Measurements from ENCODE around the gene KIR3DL3. TPM values are rescaled to one million over a fixed set of nuclear protein-coding genes. Genes with fewer than 3 reads are reported as not detected.
"Not testable (repeated sequence)": the region's sequence is repeated elsewhere in the genome, so short reads cannot be mapped to it uniquely, and the experiment has no call there.

Gene KIR3DL3
- total RNA-seq, 4 donors from 2014 or later = not detected

DNA sequence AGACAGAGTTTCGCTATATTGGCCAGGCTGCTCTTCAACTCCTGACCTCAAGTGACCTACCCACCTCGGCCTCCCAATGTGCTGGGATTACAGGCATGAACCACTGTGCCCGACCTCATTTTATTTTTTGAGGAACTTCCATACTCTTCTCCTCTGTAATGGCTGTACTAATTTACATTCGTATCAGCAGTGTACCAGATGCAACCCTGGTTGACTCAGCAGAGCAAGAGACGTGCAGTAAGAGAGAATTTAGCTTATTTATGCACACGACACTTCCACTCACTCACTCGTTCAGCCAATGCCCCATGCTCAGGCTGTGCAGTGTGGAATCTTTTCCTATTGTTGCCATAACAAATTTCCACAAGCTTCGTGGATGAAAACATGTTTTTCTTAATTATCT lies 6.9 kb downstream of the KIR3DL3 start:
- TF ChIP-seq, protein P1, sequence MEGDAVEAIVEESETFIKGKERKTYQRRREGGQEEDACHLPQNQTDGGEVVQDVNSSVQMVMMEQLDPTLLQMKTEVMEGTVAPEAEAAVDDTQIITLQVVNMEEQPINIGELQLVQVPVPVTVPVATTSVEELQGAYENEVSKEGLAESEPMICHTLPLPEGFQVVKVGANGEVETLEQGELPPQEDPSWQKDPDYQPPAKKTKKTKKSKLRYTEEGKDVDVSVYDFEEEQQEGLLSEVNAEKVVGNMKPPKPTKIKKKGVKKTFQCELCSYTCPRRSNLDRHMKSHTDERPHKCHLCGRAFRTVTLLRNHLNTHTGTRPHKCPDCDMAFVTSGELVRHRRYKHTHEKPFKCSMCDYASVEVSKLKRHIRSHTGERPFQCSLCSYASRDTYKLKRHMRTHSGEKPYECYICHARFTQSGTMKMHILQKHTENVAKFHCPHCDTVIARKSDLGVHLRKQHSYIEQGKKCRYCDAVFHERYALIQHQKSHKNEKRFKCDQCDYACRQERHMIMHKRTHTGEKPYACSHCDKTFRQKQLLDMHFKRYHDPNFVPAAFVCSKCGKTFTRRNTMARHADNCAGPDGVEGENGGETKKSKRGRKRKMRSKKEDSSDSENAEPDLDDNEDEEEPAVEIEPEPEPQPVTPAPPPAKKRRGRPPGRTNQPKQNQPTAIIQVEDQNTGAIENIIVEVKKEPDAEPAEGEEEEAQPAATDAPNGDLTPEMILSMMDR (IDR thresholded peaks at IDR 0.05) = no peak
- no peak for TF ChIP-seq POLR2A (IDR thresholded peaks at IDR 0.05)
- H3K27ac ChIP-seq = no peak overlapping the region
- no peak overlapping the region for H3K4me3 ChIP-seq
- no peaks in the 10 kb centered on the region for H3K27me3 ChIP-seq
- DNase-seq = no peak
- H3K36me3 ChIP-seq = no peaks in the 10 kb centered on the region
- no peaks in the 10 kb centered on the region for H3K9me3 ChIP-seq
- intact Hi-C loops (cut with DNase I; ENCODE audit: low total_unique reads) = no loop called here
- no peaks in the 10 kb centered on the region for H3K4me1 ChIP-seq

DNA sequence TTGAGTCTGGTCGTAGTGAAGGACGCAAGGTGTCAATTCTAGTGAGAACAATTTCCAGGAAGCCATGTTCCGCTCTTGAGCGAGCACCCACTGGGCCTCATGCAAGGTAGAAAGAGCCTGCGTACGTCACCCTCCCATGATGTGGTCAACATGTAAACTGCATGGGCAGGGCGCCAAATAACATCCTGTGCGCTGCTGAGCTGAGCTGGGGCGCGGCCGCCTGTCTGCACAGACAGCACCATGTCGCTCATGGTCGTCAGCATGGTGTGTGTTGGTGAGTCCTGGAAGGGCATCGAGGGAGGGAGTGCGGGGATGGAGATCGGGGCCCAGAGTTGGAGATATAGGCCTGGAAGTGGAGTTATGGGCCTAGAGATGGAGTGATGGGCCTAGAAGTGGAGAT lies 14.1 kb downstream of the KIR3DL3 start, which contains the start of gene KIR2DL3:
KIR2DL3 (plus strand) TSS at position 208 of the 400 bp plus-strand sequence; CDS start at position 241, 33 bp downstream.
- H3K9me3 ChIP-seq; H3K36me3 ChIP-seq; H3K27ac ChIP-seq; intact Hi-C loops (cut with DNase I; ENCODE audit: low total_unique reads); H3K4me3 ChIP-seq; H3K27me3 ChIP-seq; H3K4me1 ChIP-seq; DNase-seq: not testable (repeated sequence)

DNA sequence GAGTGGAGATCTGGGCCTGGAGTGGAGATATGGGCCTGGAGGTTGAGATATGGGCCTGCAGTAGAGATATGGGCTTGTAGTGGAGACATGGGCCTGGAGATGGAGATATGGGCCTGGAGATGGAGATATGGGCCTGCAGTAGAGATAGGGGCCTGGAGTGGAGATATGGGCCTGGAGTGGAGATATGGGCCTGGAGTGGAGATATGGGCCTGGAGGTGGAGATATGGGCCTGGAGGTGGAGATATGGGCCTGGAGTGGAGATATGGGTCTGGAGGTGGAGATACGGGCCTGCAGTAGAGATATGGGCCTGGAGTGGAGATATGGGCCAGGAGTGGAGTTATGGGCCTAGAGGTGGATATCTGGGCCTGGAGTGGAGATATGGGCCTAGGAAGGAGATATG lies 14.5 kb downstream of the KIR3DL3 start:
- TF ChIP-seq, protein P1 (IDR thresholded peaks at IDR 0.05) = no peak
- no peak for TF ChIP-seq POLR2A (IDR thresholded peaks at IDR 0.05)
- Histone ChIP-seq H3K4me1 (no peaks in the 10 kb centered on the region), H3K9me3 (no peaks in the 10 kb centered on the region), H3K4me3 (no peak overlapping the region), H3K27ac (no peak overlapping the region), H3K36me3 (no peaks in the 10 kb centered on the region), H3K27me3 (no peaks in the 10 kb centered on the region)
- DNase-seq = no peak
- intact Hi-C loops (cut with DNase I; ENCODE audit: low total_unique reads) = no loop called here

DNA sequence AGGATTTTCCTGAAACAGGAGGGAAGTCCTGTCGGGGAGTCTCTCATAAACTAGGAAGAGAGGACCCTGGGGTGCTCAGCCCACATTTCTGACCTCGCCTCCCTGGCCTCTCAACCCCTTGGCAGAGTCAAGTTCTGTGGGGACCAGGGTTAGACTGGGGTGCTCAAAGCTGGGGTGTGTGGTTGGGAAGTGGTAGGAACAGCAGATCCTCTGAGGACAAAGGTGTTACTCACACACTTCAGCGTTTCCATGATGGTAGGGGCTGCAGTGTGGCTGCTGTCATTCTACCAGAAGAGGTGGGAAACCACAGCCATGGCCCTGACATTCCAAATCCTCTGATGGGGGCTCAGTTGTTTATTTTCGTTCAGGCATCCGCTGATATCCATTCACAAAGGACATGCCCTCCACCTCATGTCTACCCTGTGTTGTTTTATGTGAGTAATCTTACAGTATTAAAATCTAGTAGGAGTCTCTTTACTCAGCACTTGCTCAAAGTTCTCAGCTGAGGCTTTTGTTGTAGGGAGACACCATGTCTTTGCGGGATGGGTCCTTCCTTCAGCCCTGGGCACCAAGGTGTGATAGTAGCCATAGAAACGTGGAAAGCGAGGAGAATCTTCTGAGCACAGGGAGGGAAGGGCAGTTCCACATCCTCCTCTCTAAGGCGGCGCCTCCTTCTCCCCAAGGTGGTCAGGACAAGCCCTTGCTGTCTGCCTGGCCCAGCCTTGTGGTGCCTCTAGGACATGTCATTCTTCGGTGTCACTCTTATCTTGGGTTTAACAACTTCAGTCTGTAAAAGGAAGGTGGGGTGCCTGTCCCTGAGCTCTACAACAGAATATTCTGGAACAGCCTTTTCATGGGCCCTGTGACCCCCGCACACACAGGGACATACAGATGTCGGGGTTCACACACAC lies 15.6 kb downstream of the KIR3DL3 start:
- TF ChIP-seq, protein P1 (IDR thresholded peaks at IDR 0.05) = no peak
- no peak for TF ChIP-seq POLR2A (IDR thresholded peaks at IDR 0.05)
- Histone ChIP-seq H3K9me3 (no peaks in the 10 kb centered on the region), H3K36me3 (no peaks in the 10 kb centered on the region), H3K4me1 (no peaks in the 10 kb centered on the region), H3K4me3 (no peak overlapping the region), H3K27me3 (no peaks in the 10 kb centered on the region), H3K27ac (no peak overlapping the region)
- DNase-seq = no peak
- intact Hi-C loops (cut with DNase I; ENCODE audit: low total_unique reads) = no loop called here

DNA sequence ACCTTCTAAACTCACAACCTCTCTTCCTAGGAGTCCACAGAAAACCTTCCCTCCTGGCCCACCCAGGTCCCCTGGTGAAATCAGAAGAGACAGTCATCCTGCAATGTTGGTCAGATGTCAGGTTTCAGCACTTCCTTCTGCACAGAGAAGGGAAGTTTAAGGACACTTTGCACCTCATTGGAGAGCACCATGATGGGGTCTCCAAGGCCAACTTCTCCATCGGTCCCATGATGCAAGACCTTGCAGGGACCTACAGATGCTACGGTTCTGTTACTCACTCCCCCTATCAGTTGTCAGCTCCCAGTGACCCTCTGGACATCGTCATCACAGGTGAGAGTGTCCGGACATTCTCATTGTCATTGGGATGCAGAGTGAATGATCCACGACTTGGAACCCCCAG lies 17.7 kb downstream of the KIR3DL3 start:
- DNase-seq = not testable (repeated sequence)

DNA sequence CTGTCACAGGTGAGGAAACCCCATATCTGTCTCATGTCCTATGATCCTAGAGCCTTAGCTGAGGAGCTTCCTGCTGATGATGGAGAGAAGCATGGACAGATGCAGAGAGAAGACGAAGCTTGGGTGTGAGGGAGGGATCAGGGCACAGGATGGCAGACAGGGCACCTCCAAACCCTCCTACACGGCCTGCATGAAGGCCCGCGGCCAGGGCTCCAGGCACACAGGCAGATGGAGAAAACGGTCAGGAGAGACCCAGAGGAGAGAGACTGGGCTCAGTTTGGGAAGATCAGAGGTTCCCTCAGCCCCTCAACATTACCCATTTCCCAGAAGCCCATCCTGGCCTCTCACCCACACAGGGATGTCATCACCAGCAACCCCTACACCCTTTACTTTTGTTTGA lies 19.8 kb downstream of the KIR3DL3 start:
- H3K9me3 ChIP-seq; H3K36me3 ChIP-seq; H3K27ac ChIP-seq; H3K4me3 ChIP-seq; H3K4me1 ChIP-seq; H3K27me3 ChIP-seq; intact Hi-C loops (cut with DNase I; ENCODE audit: low total_unique reads); DNase-seq: not testable (repeated sequence)

More for the DNA sequence above, 17.7 kb downstream of the KIR3DL3 start:
- H3K4me1 ChIP-seq; H3K4me3 ChIP-seq; H3K27ac ChIP-seq; H3K9me3 ChIP-seq; intact Hi-C loops (cut with DNase I; ENCODE audit: low total_unique reads); H3K36me3 ChIP-seq; H3K27me3 ChIP-seq: not testable (repeated sequence)

DNA sequence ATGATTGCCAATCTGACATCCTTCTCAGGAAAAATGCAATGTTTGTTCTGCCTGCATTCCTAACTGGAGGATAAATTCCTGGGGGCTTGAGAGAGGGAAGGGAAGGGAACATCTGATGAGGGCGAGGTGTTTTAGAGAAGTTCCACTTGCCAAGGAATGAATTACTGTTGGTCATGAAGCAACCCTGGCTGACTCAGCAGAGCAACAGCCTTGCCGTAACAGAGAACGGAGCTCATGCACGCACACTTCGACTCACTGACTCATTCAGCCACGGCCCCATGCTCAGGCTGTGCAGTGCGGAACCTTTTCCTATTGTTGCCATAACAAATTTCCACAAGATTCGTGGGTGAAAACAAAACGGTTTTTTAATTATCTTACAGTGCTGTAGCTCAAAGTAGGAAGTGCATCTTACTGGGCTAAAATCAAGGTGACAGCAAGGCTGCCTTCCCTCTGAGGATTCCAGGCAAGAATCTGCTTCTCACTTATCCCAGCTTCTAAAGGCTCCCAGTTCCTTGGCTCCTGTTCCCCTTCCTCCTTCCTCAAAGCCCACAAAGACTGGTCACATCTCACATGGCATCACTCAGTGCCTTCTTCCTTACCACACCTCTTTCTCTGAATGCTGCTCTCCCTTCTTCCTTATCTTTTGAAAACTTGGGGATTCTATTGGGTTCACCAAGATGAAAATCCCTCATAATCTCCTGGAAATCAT lies 23.5 kb downstream of the KIR3DL3 start:
- H3K4me1 ChIP-seq; DNase-seq; H3K27me3 ChIP-seq; H3K4me3 ChIP-seq; H3K9me3 ChIP-seq; intact Hi-C loops (cut with DNase I; ENCODE audit: low total_unique reads); H3K27ac ChIP-seq; H3K36me3 ChIP-seq: not testable (repeated sequence)

DNA sequence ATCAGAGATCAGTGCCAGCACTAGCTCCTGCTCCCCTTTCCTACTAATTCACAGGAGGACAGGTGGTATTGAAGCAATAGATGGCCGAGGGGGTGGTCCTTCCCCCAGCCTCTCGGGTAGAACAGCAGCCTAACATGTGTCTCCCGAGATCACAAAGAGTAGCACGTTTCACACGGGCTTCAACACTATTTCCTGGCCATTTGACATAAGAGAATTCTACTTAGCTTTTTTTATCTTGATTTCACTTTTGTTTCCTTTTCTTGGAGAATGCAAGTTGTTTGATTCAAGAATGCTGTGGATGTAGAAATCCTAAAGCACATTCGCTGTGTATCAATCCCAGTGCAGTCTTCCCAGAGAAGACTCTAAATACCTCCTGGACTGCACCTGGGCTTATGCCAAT lies 26.0 kb downstream of the KIR3DL3 start:
- H3K36me3 ChIP-seq; H3K4me3 ChIP-seq; DNase-seq; H3K9me3 ChIP-seq; intact Hi-C loops (cut with DNase I; ENCODE audit: low total_unique reads); H3K4me1 ChIP-seq; H3K27me3 ChIP-seq; H3K27ac ChIP-seq: not testable (repeated sequence)

DNA sequence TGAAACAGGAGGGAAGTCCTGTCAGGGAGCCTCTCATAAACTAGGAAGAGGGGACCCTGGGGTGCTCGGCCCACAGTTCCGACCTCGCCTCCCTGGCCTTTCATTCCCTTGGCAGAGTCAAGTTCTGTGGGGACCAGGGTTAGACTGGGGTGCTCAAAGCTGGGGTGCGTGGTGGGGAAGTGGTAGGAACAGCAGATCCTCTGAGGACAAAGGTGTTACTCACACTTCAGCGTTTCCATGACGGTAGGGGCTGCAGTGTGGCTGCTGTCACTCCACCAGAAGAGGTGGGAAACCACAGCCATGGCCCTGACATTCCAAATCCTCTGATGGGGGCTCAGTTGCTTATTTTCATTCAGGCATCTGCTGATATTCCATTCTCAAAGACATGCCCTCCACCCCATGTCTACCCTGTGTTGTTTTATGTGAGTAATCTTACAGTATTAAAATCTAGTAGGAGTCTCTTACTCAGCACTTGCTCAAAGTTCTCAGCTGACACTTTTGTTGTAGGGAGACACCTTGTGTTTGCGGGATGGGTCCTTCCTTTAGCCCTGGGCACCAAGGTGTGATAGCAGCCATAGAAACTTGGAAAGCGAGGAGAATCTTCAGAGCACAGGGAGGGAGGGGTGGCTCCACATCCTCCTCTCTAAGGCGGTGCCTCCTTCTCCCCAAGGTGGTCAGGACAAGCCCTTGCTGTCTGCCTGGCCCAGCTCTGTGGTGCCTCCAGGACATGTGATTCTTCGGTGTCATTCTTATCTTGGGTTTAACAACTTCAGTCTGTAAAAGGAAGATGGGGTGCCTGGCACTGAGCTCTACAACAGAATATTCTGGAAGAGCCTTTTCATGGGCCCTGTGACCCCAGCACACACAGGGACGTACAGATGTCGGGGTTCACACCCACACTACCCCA lies 32.2 kb downstream of the KIR3DL3 start:
- H3K27me3 ChIP-seq; DNase-seq; H3K9me3 ChIP-seq; H3K27ac ChIP-seq; H3K4me3 ChIP-seq; intact Hi-C loops (cut with DNase I; ENCODE audit: low total_unique reads); H3K36me3 ChIP-seq; H3K4me1 ChIP-seq: not testable (repeated sequence)
